Endothelial cell (in vitro differentiated cells): ENCODE results near the gene SFMBT2. TPM values are rescaled to one million over a fixed set of nuclear protein-coding genes. Genes with fewer than 3 reads are reported as not detected.

Experiments
- DNase-seq: peaks from one replicate; pipeline ENCODE4 v3.0.0; 2021; ENCODE audit warnings: low spot score
- H3K27ac Mint-ChIP-seq: one replicate; pipeline ENCODE4 v1.8.0; 2021; ENCODE audit warnings: mixed read lengths, inconsistent platforms; ENCODE audit not compliant: unreplicated experiment
- H3K27me3 Mint-ChIP-seq: one replicate; pipeline ENCODE4 v1.8.0; 2021; ENCODE audit warnings: mild to moderate bottlenecking, moderate library complexity, mixed read lengths, inconsistent platforms; ENCODE audit not compliant: unreplicated experiment
- H3K36me3 Mint-ChIP-seq: one replicate; pipeline ENCODE4 v1.8.0; 2021; ENCODE audit warnings: mild to moderate bottlenecking, low read depth, mixed read lengths, inconsistent platforms; ENCODE audit not compliant: unreplicated experiment
- H3K4me1 Mint-ChIP-seq: one replicate; pipeline ENCODE4 v1.8.0; 2021; ENCODE audit warnings: mild to moderate bottlenecking, mixed read lengths, inconsistent platforms; ENCODE audit not compliant: unreplicated experiment
- H3K4me3 Mint-ChIP-seq: one replicate; pipeline ENCODE4 v1.8.0; 2021; ENCODE audit warnings: mild to moderate bottlenecking, mixed read lengths, inconsistent platforms; ENCODE audit not compliant: unreplicated experiment
- H3K9me3 Mint-ChIP-seq: one replicate; pipeline ENCODE4 v1.8.0; 2021; ENCODE audit warnings: mixed read lengths, inconsistent platforms; ENCODE audit not compliant: unreplicated experiment
- CTCF ChIP-seq: fragments of 200-600 bp; sonication (generic); IDR thresholded peaks from one replicate; pipeline ENCODE4 v1.5.0; 2021; ENCODE audit warnings: antibody characterized with exemption; ENCODE audit not compliant: unreplicated experiment
- total RNA-seq: library from RNA; stranded (reverse); fragmentation: NEBNext Ultra II Directional; extraction: Animal tissue kit (Norgen Biotek cat#: 25700); gene quantifications from one replicate; pipeline ENCODE4 v1.2.1, GENCODE V29; 2021; ENCODE audit not compliant: unreplicated experiment

The SFMBT2 gene
- total RNA-seq, 1 donor from 2014 or later = 16.0 TPM

DNA sequence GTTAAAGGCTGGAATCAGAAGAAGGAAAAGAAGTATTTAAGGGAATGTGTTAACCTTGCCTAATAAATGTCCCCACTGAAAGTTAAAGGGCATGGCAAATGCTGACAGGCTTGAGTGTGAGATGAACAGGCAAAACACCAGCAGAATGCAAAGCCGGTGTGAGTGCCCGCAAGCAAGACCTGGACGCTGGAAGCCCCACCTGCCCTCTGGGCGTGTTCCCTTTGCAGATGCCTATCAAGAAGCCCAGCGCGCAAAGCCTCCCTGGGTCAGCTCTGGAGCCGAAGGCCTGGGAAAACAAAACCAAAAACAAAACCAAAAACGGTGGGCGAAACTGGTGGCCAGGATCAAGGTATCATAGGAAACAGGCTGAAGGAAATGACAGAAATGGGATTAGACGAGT lies 200.3 kb downstream of the SFMBT2 start:
- no peaks in the 10 kb centered on the region for H3K9me3 Mint-ChIP-seq
- H3K36me3 Mint-ChIP-seq = peaks cover 21% of the 10 kb centered on the region
- no peak for DNase-seq
- no peak overlapping the region for H3K4me3 Mint-ChIP-seq
- H3K27ac Mint-ChIP-seq = no peak overlapping the region
- H3K4me1 Mint-ChIP-seq = no peaks in the 10 kb centered on the region
- TF ChIP-seq CTCF = no peak
- H3K27me3 Mint-ChIP-seq = peaks cover 4% of the 10 kb centered on the region

- Mint-ChIP-seq H3K4me1 (no peaks in the 10 kb centered on the region), H3K9me3 (no peaks in the 10 kb centered on the region), H3K36me3 (peaks cover 21% of the 10 kb centered on the region), H3K27me3 (peaks cover 1% of the 10 kb centered on the region), H3K27ac (no peak overlapping the region), H3K4me3 (no peak overlapping the region)
- no peak for TF ChIP-seq CTCF
- no peak for DNase-seq
Measured at GRCh38 chr10:7209458-7209857, 201.4 kb downstream of the SFMBT2 start.

DNA sequence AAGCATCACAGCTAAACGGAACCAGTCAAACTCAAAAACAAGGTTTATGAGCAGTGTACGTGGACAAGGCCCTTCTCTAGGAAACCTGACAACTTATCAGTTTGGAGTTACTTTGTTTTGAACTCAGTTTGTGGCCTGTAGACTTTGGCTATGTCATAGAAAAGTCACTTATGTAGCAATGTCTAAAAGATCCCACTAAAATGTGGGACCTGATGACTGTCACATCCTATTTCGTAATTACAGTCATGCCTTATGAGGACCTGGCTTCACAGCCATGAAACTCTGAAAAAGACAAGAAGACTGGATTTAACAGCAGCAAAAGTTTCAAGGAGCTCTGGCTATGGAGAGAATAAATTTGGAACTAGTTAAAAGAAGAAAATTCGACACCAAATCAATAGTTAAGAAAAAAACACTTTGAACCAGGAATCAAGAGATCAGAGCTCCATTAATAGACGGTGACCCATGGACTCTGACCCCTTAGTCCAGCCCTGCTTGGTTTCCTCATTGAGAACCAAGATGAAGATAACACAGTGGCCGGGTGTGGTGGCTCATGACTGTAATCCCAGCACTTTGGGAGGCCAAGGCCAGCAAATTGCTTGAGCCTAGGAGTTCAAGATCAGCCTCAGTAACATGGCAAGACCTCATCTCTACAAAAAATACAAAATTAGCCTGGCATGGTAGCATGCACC lies 204.3 kb downstream of the SFMBT2 start:
- H3K27me3 Mint-ChIP-seq = no peaks in the 10 kb centered on the region
- no peak overlapping the region for H3K4me3 Mint-ChIP-seq
- peaks cover 8% of the 10 kb centered on the region for H3K36me3 Mint-ChIP-seq
- no peak for TF ChIP-seq CTCF
- no peaks in the 10 kb centered on the region for H3K9me3 Mint-ChIP-seq
- no peak overlapping the region for H3K27ac Mint-ChIP-seq
- no peak for DNase-seq
- no peaks in the 10 kb centered on the region for H3K4me1 Mint-ChIP-seq

- no peak for DNase-seq
- Mint-ChIP-seq H3K4me1 (no peaks in the 10 kb centered on the region), H3K4me3 (no peak overlapping the region), H3K9me3 (no peaks in the 10 kb centered on the region), H3K27me3 (no peaks in the 10 kb centered on the region), H3K27ac (no peak overlapping the region), H3K36me3 (peaks cover 5% of the 10 kb centered on the region)
- TF ChIP-seq CTCF = no peak
Measured at GRCh38 chr10:7205656-7206055, 205.2 kb downstream of the SFMBT2 start.

DNA sequence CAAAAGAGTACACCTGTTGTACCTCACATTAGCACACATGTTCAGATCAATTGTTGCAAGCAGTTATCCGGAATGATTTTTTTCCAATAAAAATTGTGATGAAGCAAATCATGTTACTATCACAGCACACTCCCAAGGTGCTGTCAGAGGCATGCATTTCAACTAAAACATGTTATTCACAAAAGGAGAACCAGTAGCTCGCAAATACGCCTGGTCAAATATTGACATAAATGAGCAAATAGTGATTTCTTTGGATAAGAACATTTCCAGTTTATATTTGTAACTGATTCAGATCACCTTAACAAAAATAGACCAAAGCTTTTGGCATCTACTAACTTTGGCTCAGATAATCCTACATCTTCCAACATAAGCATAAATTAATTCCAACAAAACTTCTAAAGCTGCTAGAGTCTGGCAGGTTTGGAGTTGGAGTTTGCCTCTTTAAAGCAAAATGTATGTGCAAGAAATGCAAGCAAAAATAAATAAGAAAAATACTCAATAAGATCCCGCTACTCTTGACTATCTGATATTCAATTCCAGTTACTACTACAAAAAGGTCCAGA lies 208.0 kb downstream of the SFMBT2 start:
- no peak for TF ChIP-seq CTCF
- H3K4me1 Mint-ChIP-seq = no peaks in the 10 kb centered on the region
- no peak overlapping the region for H3K4me3 Mint-ChIP-seq
- DNase-seq = no peak
- no peaks in the 10 kb centered on the region for H3K27me3 Mint-ChIP-seq
- H3K9me3 Mint-ChIP-seq = no peaks in the 10 kb centered on the region
- peaks cover 9% of the 10 kb centered on the region for H3K36me3 Mint-ChIP-seq
- H3K27ac Mint-ChIP-seq = no peak overlapping the region
